ENCODE measurements around the gene GPS1. TPM values are rescaled to one million over a fixed set of nuclear protein-coding genes. Genes with fewer than 3 reads are reported as not detected.

The GPS1 gene
- total and polyA plus RNA-seq, 2 of the 4 experiments (the other 2 are of a cell fraction) = 157 to 181 TPM

DNA sequence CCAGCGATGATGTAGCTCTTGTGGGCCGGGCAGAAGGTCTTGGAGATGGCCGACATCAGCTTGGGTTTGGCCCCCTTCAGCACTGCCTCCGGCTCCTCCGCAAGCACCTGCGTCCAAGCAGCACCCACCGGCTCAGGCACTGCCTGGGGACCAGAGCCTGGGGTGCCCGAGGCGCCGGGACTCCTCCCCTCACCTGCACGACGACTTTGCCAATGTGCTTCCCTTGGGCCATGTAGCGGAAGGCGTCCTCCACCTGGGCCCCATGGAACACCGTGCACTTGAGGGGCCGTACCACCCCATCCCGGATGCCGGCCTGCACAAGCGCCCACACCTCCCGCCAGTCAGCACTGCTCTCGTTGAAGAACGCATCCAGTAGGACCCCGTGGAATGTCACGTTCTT, 31.3 kb downstream of the GPS1 start:
- no peak overlapping the region for H2BK20ac ChIP-seq (ENCODE audit: low read depth, low read length)
- no peak overlapping the region for H3K4ac ChIP-seq (ENCODE audit: low read depth, low read length)
- H4K20me1 ChIP-seq (ENCODE audit: insufficient read depth, low read length) = no peaks in the 10 kb centered on the region; the same call in none of the 2 replicates
- DNase-seq (no peak), ATAC-seq (ENCODE audit: low read depth) (no peak)
- no peak overlapping the region for H2AFZ ChIP-seq (replicated peaks; ENCODE audit: low read length, poor library complexity)
- H4K8ac ChIP-seq (ENCODE audit: low read depth in 2 of 2, low read length in 2 of 2) = no peak overlapping the region
- H3K9me1 ChIP-seq (ENCODE audit: insufficient read depth, low read length) = no peaks in the 10 kb centered on the region
- intact Hi-C loops (cut with micrococcal nuclease) (no loop called here), dilution Hi-C loops (cut with HindIII; ENCODE audit: low sequenced_read_pairs, unreplicated experiment) (no loop called here), in situ Hi-C loops (cut with MboI; ENCODE audit: low sequenced_read_pairs) (no loop called here)
- no peaks in the 10 kb centered on the region for H3K4me1 ChIP-seq (ENCODE audit: control insufficient read depth, insufficient read depth, low read length)
- CTCF ChIA-PET = no interaction called here
- H3K56ac ChIP-seq (ENCODE audit: extremely low read depth, insufficient read depth, low read length) = no peak overlapping the region
- H3K4me2 ChIP-seq (ENCODE audit: low read depth, low read length) = no peak overlapping the region
- no peak overlapping the region for H3K9ac ChIP-seq (ENCODE audit: low read depth, low read length)
- H3K27ac ChIP-seq (ENCODE audit: insufficient read depth, low read length) = no peak overlapping the region
- no peak overlapping the region for H4K5ac ChIP-seq (ENCODE audit: low read depth, low read length)
- POLR2A ChIA-PET (ENCODE audit: unreplicated experiment) = no interaction called here
- no peak overlapping the region for H2AK9ac ChIP-seq (replicated peaks; ENCODE audit: low read depth, low read length, poor library complexity)
- H2AK5ac ChIP-seq (ENCODE audit: low read depth, low read length) = no peak overlapping the region
- no peak overlapping the region for H2BK5ac ChIP-seq (ENCODE audit: low read depth, low read length, poor library complexity, severe bottlenecking)
- H3K14ac ChIP-seq (replicated peaks; ENCODE audit: low read depth, low read length) = no peak overlapping the region
- no peaks in the 10 kb centered on the region for H3K27me3 ChIP-seq (ENCODE audit: control insufficient read depth, insufficient read depth, low read length)
- H2BK120ac ChIP-seq (ENCODE audit: low read depth, low read length) = no peak overlapping the region
- H3K23ac ChIP-seq (ENCODE audit: low read depth, low read length) = no peak overlapping the region
- H3K4me3 ChIP-seq (ENCODE audit: insufficient read depth, low read depth, low read length) = no peak overlapping the region
- peaks cover 88% of the 10 kb centered on the region for H3K36me3 ChIP-seq (ENCODE audit: control insufficient read depth, insufficient read depth, low read length)
- BruUV-seq (replicated peaks) = no TSS peak
- H3K18ac ChIP-seq (ENCODE audit: low read depth, low read length) = no peak overlapping the region
- no peak overlapping the region for H4K91ac ChIP-seq (ENCODE audit: insufficient read depth, low read depth, low read length)
- no peaks in the 10 kb centered on the region for H3K9me3 ChIP-seq (ENCODE audit: control insufficient read depth, insufficient read depth, low read length)
- TF ChIP-seq MAZ (IDR thresholded peaks at IDR 0.05; ENCODE audit: borderline replicate concordance, low read depth, low read length) (no peak), FOS (IDR thresholded peaks at IDR 0.05; ENCODE audit: low read depth, low read length) (no peak), POLR2A (IDR thresholded peaks at IDR 0.05; ENCODE audit: low read depth, low read length) (no peak), CHD1 (IDR thresholded peaks at IDR 0.05; ENCODE audit: low read depth, low read length) (no peak)
- 95% methylated on average over 20 of the region's 24 CpGs; no CpG with 5 or more reads in 1 of the 2 experiments for WGBS, 2 experiments (ENCODE audit: extremely low coverage in 2 of 2, insufficient read length in 1 of 2)
- H3K79me1 ChIP-seq (ENCODE audit: low read depth in 1 of 2, low read length in 2 of 2) = no peaks in the 10 kb centered on the region; a peak in 1 of 4 replicates
- no peak overlapping the region for H2BK15ac ChIP-seq (ENCODE audit: low read depth, low read length)

All from IMR-90 (cell line).